HG03457 (cell line): ENCODE measurements around the gene PNPLA2.

ENCODE experiments used
- ATAC-seq: cut with Tn5 transposase; IDR thresholded peaks from one replicate; pipeline ENCODE4 v1.9.1; 2021; ENCODE audit warnings: moderate number of reproducible peaks; ENCODE audit not compliant: unreplicated experiment

The PNPLA2 gene

GRCh38 chr11:786235-787083, 32.3 kb upstream of the PNPLA2 start:
- ATAC-seq: no peak

- ATAC-seq: no peak
Measured at GRCh38 chr11:787084-787675, 31.5 kb upstream of the PNPLA2 start.

- ATAC-seq: no peak
Measured at GRCh38 chr11:788009-788640, 30.6 kb upstream of the PNPLA2 start.

GRCh38 chr11:788953-789940, 29.5 kb upstream of the PNPLA2 start:
- ATAC-seq: no peak

- ATAC-seq: no peak
Measured at GRCh38 chr11:789943-790342, 28.8 kb upstream of the PNPLA2 start, which contains the start of gene CEND1. Gene CEND1, minus strand, starts transcription at chr11:790090. Its CDS starts 1,514 bp downstream, at chr11:788576.

- no peak for ATAC-seq
Measured at GRCh38 chr11:790721-791564, 27.8 kb upstream of the PNPLA2 start.

GRCh38 chr11:791658-792534, 26.8 kb upstream of the PNPLA2 start:
- no peak for ATAC-seq

GRCh38 chr11:792535-792821, 26.2 kb upstream of the PNPLA2 start:
- no peak for ATAC-seq

- no peak for ATAC-seq
Measured at GRCh38 chr11:792873-793272, 25.8 kb upstream of the PNPLA2 start.

- ATAC-seq: no peak
Measured at GRCh38 chr11:793556-793955, 25.2 kb upstream of the PNPLA2 start.

- ATAC-seq: no peak
Measured at GRCh38 chr11:794013-794765, 24.5 kb upstream of the PNPLA2 start.

GRCh38 chr11:794766-795633, 23.7 kb upstream of the PNPLA2 start:
- ATAC-seq: no peak

- ATAC-seq: no peak
Measured at GRCh38 chr11:795634-796564, 22.8 kb upstream of the PNPLA2 start.

- no peak for ATAC-seq
Measured at GRCh38 chr11:796565-797295, 22.0 kb upstream of the PNPLA2 start.

GRCh38 chr11:797296-798092, 21.2 kb upstream of the PNPLA2 start:
- ATAC-seq: peak; percentile 26
